Right kidney (tissue), 1 donor: ENCODE measurements around the gene DDX51.
"Not testable (repeated sequence)": the region's sequence is repeated elsewhere in the genome, so short reads cannot be mapped to it uniquely, and the experiment has no call there.

Experiments used
- DNase-seq: peaks from one replicate; pipeline ENCODE4 v3.0.0-alpha.2; 2016

The DDX51 gene

GRCh38 chr12:132118876-132119275 lies 25.2 kb downstream of the DDX51 start:
- DNase-seq = no peak

GRCh38 chr12:132117558-132117875 lies 26.6 kb downstream of the DDX51 start:
- no peak for DNase-seq

GRCh38 chr12:132116709-132117557 lies 27.2 kb downstream of the DDX51 start:
- DNase-seq = no peak

GRCh38 chr12:132115500-132115899 lies 28.6 kb downstream of the DDX51 start:
- no peak for DNase-seq

GRCh38 chr12:132114667-132115066 lies 29.5 kb downstream of the DDX51 start:
- no peak for DNase-seq

- DNase-seq = no peak
Observed at GRCh38 chr12:132111654-132112304, 32.3 kb downstream of the DDX51 start.

GRCh38 chr12:132110677-132111076 lies 33.4 kb downstream of the DDX51 start:
- DNase-seq = no peak

- no peak for DNase-seq
Observed at GRCh38 chr12:132109741-132110140, 34.4 kb downstream of the DDX51 start.

GRCh38 chr12:132108211-132108832 lies 35.8 kb downstream of the DDX51 start:
- no peak for DNase-seq

GRCh38 chr12:132106921-132107320 lies 37.2 kb downstream of the DDX51 start:
- no peak for DNase-seq

- no peak for DNase-seq
Observed at GRCh38 chr12:132105467-132105866, 38.7 kb downstream of the DDX51 start.

- DNase-seq = no peak
Observed at GRCh38 chr12:132103542-132104308, 40.4 kb downstream of the DDX51 start.

- DNase-seq = not testable (repeated sequence)
Observed at GRCh38 chr12:132103072-132103471, 41.0 kb downstream of the DDX51 start.

GRCh38 chr12:132102297-132102696 lies 41.8 kb downstream of the DDX51 start:
- DNase-seq = no peak

- no peak for DNase-seq
Observed at GRCh38 chr12:132100306-132101065, 43.6 kb downstream of the DDX51 start.

GRCh38 chr12:132099739-132100138 lies 44.4 kb downstream of the DDX51 start:
- DNase-seq = no peak

- no peak for DNase-seq
Observed at GRCh38 chr12:132095520-132096409, 48.4 kb downstream of the DDX51 start.

GRCh38 chr12:132094269-132094891 lies 49.7 kb downstream of the DDX51 start:
- DNase-seq = no peak

- DNase-seq = no peak
Observed at GRCh38 chr12:132089407-132089910, 54.7 kb downstream of the DDX51 start.
